Activated naive CD4-positive, alpha-beta T cell treated with anti-CD3 and anti-CD28 coated beads, Interleukin-2, amount 50 U/mL, for 16 hours (primary cell): ENCODE measurements around the gene CHST9.
"Not testable (repeated sequence)": the region's sequence is repeated elsewhere in the genome, so short reads cannot be mapped to it uniquely, and the experiment has no call there.

Experiments
- DNase-seq: peaks from one replicate; pipeline ENCODE4 v3.0.0-alpha.2; 2020

CHST9 gene

GRCh38 chr18:27185025-27185763 is at the start of gene CHST9:
Gene CHST9, minus strand, starts transcription at chr18:27185308. Its CDS starts 42,499 bp downstream, at chr18:27142809.
- DNase-seq: no peak

DNA sequence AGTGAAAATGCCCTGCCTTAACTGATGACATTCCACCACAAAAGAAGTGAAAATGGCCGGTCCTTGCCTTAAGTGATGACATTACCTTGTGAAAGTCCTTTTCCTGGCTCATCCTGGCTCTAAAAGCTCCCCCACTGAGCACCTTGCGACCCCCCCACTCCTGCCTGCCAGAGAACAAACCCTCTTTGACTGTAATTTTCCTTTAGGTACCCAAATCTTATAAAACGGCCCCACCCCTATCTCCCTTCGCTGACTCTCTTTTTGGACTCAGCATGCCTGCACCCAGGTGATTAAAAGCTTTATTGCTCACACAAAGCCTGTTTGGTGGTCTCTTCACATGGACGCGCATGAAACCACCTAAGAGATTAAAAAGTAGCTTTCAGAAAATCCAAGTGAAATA is 47.2 kb upstream of the CHST9 start:
- DNase-seq: not testable (repeated sequence)

DNA sequence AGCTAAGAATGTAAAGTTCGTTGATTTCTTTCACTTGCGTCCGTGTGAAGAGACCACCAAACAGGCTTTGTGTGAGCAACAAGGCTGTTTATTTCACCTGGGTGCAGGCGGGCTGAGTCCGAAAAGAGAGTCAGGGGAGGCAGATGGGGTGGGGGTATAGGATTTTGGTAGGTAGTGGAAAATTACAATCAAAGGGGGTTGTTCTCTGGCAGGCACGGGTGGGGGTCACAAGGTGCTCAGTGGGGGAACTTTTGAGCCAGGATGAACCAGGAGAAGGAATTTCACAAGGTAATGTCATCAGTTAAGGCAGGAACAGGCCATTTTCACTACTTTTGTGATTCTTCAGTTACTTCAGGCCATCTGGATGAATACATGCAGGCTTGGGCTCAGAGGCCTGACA is 46.6 kb upstream of the CHST9 start:
- DNase-seq: not testable (repeated sequence)

- DNase-seq: not testable (repeated sequence)
Observed at GRCh38 chr18:27231221-27231620, 46.1 kb upstream of the CHST9 start.

DNA sequence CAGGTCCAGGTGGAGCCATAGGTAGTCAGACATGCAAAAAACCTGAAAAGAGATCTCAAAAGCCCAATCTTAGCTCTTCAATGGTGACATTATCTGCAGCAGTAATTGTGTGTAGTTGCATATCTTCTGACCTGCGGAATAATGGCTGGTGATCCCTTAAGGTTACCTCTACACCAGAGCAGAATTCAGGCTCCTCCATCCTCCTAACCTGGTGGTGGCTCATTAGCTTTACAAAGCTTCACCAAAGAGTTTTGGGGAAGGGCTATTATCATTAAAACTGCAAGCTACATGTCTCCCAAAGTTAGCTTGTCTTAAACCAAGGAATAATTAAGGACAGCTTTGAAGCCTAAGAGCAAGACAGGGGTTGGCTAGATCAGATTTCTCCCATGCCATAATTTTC is 42.6 kb upstream of the CHST9 start:
- no peak for DNase-seq

- no peak for DNase-seq
Observed at GRCh38 chr18:27226556-27227075, 41.5 kb upstream of the CHST9 start.

GRCh38 chr18:27225947-27226481 is 40.9 kb upstream of the CHST9 start:
- DNase-seq: no peak

DNA sequence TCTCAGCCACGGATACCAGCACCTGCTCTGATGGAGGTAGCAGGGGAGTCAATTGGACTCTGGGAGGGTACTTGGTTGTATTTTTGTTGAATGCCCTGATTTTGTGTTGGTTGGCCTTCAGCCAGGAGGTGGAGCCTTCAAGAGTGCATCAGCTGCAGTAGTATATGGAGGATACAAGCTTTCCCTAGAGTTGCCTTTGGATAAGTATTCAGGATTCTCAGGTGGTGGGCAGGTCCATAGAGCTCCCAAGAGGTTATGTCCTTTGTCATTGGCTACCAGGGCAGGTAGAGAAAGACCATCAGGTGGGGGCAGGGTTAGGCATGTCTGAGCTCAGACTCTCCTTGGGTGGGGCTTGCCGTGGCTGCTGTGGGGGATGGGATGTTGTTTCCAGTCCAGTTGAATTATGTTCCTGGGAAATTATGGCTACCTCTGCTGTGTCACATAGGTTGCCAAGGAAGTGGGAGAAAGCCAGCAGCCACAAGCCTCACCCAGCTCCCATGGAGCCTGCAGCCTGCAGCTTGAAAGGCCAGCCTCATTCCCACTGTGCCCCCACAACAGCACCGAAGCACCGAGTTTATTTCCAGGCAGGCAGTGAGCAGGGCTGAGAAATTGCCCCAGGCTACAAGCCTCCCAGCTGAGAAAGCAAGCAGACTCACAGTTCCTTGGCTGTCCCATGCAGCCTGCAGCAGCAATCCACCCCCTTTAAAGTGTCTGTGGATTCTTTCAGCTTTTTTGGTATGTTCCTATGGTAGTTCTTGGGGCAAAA is 38.6 kb upstream of the CHST9 start:
- no peak for DNase-seq

- DNase-seq: no peak
Observed at GRCh38 chr18:27214831-27215230, 29.7 kb upstream of the CHST9 start.

DNA sequence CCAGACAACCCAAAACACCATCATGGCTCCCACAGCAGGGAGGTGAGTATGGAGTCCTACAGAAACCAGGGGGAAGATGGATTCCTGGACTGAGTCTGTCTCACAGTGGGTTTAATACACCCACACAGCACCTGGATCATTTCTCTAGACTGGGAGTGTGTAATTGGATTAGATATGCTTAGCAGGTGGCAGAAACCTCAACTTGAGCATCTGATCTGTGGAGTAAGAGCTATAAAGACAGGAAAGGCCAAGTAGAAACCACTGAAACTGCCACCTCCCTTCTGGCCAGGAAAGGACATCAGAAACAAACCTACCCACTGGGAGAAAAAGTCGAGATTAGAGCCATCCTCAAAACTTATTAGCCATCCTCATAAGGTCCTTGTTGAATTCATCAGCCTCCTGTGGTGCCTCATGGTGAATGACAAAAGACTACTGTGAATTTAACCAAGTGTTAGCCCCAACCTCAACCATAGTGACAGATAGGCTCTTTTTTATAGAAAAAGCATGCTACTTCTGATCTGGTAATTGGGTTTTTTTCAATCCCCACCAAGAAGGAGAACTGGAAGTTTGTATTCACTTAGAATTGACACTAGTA is 28.1 kb upstream of the CHST9 start:
- no peak for DNase-seq

GRCh38 chr18:27211569-27211968 is 26.5 kb upstream of the CHST9 start:
- no peak for DNase-seq

DNA sequence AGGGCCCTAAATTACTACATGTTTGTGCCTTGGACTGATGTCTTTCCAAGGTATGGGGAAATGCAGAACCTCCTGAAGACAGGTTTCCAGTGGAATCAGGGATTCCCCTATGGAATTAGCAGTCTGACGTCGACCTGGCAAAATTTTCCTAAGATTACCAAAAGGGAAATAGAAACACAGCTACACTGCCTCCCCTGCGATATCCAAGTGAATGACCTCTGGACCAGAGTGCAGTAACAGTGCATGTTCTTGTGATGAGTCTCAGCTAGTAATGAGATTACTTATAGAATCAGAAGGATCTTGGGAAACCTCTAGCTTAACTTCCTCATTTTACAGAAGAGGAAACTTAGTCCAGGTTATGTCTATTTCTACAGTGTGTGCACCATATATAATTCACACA is 21.3 kb upstream of the CHST9 start:
- DNase-seq: no peak

GRCh38 chr18:27202741-27203140 is 17.6 kb upstream of the CHST9 start:
- DNase-seq: no peak

GRCh38 chr18:27198036-27198435 is 12.9 kb upstream of the CHST9 start:
- DNase-seq: no peak

GRCh38 chr18:27188309-27188708 is 3.2 kb upstream of the CHST9 start:
- DNase-seq: no peak

DNA sequence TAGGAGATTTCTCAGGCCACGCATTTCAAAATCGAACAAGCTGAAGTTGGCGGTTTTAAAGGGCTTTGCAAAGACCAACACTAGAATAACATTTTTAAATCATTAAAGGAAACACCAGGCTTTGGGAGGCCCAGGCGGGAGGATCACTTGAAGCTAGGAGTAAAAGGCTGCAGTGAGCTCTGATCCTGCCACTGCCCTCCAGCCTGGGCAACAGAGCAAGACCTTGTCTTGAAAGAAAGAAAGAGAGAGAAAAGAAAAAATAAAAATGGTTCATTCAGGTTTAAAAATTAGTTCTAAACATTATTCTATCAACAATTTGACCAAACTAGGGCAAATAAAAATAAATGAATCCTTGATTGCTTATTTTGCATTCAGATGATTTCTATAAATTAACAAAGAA is 789 bp upstream of the CHST9 start:
- DNase-seq: no peak

DNA sequence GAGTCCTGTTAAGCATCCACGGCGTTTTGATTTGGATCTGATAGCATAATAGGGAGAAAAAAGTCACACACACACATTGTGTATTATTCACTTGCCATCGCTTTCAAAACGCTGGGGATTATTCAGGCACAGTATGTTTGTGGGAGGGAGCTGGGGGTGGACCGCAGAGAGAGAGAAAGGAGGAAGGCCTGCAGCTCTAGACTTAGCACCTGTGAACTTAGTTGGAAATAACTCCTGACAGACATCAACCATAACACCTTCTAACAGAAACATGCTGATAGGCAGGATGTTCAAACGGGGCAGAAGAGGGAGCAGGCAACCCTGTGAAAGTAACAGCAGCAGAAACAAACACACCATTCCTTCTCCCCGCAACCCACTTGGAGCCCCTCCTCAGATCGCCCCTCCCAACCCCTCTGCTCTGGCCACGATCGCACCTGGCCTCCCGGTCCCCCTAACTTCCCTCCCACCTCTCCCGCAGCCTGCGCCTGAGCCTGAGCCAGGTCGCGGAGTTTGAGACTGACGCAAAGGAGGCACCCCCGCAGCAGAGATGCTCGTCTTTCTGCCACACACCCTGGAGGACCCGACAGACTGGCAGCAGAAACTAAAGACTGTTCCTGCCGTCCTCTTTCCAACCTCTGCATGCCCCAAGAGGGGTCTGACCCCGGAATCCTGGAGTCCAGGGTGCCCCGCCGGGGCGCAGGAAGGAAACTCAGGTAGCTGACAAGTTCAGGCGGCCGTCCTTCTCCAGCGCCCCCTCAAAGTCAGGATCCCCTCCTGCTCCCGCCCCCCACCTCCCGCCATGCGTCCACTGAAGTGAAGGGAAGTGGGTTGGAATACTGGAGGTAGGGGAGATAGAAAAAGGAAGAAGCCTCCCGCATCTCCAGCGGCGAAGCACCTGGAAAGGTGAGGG is 738 bp downstream of the CHST9 start:
- DNase-seq: no peak

- no peak for DNase-seq
Observed at GRCh38 chr18:27181726-27182125, 3.4 kb downstream of the CHST9 start.

- no peak for DNase-seq
Observed at GRCh38 chr18:27178424-27178823, 6.7 kb downstream of the CHST9 start.

DNA sequence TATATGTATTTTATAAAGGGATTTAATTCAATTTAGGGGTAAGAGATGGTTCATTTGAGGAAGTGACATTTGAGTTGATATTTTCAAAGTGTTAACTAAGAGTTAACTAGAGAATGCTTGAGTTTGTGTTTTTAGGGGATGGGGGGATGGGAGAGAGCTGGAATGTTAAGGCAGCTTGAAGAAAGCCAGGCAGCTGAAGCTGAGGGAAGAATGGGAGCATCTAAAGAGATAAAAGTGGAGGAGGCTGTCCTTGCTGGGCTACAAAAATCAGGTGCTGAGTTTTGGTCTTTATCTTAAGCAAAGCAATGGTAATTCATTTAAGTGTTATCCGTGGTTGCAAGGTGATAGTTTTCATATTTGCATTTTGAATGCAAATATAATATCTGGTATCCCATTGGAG is 9.2 kb downstream of the CHST9 start:
- no peak for DNase-seq

- no peak for DNase-seq
Observed at GRCh38 chr18:27175245-27175644, 9.9 kb downstream of the CHST9 start.

GRCh38 chr18:27171993-27172392 is 13.1 kb downstream of the CHST9 start:
- no peak for DNase-seq
